GM18511 (cell line): ENCODE measurements around the gene LSS.

Source experiments
- ATAC-seq: cut with Tn5 transposase; IDR thresholded peaks from one replicate; pipeline ENCODE4 v1.9.1; 2021; ENCODE audit warnings: mild to moderate bottlenecking, moderate library complexity; ENCODE audit not compliant: unreplicated experiment

Gene LSS

GRCh38 chr21:46219591-46220239 is 8.9 kb downstream of the LSS start:
- no peak for ATAC-seq

- no peak for ATAC-seq
These were observed 9.5 kb downstream of the LSS start for GRCh38 chr21:46218906-46219590.

- ATAC-seq: no peak
These were observed 10.9 kb downstream of the LSS start for GRCh38 chr21:46217511-46218196.

- ATAC-seq: no peak
These were observed 12.3 kb downstream of the LSS start for GRCh38 chr21:46216132-46216747.

DNA sequence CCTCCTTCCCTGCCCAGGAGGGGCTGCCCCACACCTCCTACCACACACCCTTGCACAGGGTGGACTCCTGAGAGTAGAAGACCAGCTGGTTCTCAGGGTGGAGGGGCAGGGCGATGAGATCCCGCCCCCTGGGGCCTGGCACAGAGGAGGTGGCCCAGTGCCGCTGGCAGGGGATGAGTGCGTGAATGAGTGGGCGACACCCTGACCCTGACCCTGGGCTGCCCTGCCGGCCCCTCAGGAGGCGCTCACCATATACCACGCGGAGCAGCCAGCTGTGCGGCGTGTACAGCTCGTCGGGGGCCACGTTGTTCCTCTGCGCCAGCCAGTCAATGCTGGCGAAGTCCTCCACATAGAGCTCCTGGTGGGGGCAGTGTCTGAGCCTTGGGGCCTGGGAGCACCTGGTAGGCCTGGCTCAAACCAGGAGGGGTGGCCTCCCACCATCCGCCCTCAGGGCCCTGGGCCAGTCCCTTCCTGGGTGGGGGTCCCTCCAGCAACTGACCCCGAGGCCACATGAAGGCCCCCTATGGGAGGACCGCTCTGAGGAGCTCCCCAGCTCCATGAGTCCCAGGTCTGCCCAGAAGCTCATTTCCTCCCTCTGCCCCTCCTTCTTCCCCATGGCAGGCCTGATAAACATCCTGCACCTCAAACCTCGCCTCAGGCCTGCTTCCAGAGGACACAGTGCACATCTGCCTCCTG is 13.0 kb downstream of the LSS start:
- ATAC-seq: no peak

DNA sequence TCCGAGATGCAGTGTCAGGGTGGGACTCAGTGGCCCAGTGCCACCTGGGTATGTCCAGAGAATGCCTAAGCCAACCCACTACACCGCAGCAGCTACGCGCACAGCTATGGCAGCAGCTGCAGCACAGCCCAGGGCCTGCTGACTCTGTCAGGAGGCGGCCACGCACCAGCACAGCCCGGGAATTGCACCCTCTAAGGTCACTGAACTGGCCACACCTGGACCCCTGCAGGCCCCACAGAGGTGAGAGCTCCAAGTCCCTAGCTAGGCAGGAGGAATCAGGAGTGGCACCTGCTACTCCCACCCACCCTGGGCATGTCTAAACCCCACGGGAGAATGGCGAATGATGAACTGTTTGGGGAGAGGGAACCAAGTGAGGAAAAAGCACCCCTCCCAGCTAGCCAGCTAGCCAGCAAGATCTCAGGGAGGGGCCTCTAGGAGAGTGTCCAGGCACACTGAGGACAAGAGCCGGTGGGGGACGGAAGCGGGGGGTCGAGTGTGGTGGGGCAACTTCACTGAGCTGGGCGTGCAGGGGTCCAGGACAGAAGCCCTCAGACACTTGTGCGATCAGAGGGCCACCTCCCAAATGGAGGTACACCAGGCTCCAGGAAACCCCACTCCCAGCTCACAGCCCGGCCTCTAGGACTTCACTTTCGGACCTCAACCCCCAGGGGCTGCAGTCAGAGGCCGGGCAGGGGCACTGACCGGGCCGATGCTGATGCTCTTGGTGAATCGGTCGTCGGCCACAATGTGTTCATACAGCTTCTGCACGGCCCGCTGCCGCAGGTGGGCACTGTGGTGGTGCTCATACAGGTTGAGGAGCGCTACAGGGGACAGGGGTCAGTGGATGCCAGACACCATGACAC is 13.9 kb downstream of the LSS start:
- ATAC-seq: no peak

GRCh38 chr21:46213620-46214286 is 14.8 kb downstream of the LSS start:
- no peak for ATAC-seq

GRCh38 chr21:46212721-46213484 is 15.7 kb downstream of the LSS start:
- ATAC-seq: no peak

- no peak for ATAC-seq
These were observed 16.5 kb downstream of the LSS start for GRCh38 chr21:46211786-46212720.

GRCh38 chr21:46211376-46211775 is 17.2 kb downstream of the LSS start:
- ATAC-seq: no peak

DNA sequence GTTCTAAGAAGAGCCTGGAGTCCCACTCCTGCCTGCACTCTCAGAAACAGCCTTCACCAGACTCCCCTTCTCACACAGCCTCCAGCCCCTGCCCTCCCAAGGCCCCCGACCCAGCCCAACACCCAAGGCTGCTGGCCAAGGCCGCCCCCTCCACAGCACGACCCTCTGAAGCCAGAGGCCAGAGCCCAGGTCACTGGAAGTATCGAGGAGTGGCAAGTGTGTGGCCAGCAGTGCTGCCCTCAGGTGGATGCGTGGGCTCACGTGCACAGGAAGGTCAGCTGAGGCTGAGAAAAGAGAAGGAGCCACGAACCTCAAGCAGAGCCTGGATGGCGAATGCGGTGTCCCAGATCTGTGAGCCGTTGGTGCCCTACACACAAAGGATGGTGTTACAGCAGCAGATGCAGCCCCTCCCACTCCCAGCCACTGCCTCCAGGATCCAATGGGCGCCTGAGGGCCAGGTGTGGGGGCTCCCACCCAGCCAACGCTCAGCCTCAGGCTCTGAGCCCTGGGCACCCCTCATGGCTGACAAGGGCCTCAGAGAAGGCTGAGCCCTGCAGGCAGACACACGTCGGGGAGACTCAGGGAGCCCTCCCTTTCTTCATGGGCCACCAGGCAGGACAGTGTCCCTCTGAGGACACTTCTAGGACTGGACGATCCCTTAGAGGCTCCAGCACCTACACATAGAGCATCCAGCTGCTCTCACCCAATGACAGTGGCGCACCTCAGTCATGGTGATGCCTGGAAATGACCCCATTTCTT is 18.0 kb downstream of the LSS start:
- no peak for ATAC-seq

DNA sequence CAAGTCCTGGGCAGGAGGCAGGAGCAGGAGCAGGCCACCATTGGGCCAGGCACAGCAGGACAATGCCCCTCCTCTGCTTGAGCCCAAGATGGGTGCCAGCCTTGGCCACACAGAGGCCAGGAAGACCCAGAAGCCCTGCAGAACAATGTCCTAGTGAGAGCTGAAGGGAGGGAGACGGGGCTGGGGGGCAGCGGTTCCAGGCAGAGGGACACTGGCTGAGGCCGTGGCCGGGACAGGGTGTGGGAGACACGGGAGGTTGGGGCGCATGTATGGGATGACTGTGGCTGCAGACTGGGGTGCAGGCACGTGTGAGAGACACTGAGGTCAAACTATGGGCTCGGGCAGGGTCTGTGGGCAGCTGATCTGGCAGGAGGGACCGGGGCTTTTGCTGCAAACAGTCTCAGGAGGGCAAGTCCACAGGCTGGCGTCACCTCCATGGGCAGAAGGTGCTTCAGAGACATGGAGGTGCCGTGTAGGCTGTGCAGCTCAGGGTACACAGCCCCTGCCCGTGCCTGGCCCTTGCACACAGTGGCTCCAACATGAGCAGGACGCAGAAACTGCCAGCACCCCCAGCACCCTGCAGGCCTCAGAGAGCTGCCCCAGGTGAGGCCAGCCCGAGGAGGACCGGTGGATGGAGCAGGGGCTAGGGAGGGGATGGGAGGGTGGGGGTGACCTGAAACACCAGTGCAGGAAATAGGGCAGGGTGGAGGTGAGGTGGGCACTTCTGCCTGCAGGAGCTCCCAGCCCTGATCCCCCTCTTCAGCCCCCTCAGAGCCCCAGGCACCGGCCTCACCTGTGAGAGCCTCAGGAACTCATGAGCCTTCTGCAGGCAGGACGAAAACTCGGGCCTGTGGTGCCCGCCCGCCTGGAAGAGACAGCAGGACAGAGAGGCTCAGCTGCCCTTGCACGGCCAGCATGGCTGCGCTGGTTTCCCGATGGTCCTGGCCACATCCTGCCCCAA is 19.5 kb downstream of the LSS start:
- no peak for ATAC-seq

DNA sequence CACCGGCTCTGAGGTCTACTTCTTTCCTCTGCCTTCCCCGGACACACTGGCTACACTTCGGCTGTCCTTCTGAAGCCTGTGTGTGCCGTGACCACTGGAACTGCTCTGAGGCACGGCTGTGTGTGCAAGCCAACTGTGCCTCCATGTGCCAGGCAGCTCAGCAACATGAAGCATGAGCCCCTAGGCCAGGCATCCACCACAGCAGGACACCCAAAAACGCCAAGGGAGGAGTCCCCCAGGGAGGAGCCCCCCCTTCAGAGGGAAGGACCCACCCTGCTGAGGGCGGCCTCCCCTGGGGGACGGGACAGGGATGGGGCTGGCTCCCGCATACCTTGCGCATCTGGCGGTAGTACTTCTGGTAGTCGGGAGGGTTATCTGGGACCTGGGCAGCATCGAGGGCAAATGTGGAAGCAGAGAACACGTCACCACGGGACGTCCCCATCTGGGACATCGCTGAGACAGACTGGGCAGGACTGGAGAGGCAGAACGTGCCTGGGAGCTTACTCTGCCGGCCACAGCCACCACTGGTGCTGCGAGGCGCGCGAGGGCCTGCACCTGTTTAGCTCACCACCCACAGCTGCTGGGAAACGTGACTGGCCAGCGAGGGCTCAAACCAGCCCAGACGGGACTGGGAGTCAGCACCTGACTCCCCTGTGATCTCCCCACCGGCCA is 20.5 kb downstream of the LSS start:
- no peak for ATAC-seq

DNA sequence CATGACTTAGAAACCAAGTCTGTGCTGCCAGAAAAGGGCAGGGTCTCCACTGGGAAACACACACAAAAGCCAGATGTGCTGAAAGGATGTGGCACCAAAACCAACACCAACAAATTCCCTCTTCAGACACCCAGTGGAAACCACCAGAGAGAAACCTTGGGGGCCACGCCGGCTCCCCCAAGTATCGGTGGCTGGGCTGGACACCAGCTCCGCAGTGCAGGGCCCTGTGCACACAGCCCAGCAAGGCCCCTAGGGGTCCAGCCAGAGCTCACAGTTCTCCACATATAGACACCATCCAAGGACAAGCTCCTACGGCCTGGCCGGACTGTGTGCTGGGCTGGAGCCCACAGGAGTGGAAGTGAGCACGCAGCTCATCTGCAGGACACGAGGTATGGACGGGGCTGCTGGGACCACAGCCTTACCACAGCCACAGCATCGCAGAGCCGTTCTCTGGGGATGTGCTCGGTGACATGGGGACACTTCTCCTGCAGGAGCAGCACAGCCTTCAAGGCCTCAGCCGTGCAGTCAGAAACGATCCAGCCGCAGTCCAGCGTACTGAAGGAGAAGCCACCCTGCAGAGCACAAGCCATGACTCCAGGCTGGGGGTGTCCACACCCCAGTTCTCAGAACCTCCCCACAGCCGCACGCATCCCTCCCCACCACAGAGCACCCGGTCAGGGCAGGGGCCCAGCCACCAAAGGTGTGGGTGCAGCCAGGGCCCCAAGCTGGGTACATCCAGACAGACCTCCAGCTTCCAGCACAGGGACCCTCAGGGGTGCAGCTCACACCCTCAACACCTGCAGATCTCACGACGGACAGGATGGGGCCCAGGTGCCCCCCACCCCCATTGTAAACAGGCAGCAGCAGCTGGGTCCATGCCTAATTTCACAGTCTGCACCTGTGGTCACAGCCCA is 21.3 kb downstream of the LSS start:
- ATAC-seq: no peak
